ENCODE measurements around the gene OR2Y1. TPM values are rescaled to one million over a fixed set of nuclear protein-coding genes. Genes with fewer than 3 reads are reported as not detected.

OR2Y1 gene
- total RNA-seq, 1 donor from 2014 or later, result not detected

DNA sequence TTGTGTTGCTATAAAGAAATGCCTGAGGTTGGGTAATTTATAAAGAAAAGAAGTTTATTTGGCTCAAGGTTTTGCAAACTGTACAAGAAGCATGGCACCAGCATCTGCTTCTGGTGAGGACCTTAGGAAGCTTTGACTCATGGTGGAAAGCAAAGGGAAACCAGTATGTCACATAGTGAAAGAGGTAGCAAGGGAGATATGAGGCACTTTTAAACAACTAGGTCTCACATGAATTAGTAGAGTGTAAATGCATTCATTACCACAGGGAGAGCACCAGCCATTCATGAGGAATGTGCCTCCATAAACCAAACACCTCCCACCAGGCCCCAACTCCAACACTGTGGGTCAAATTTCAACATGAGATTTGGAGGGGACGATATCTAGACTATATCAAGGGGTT, 40.8 kb downstream of the OR2Y1 start:
- Mint-ChIP-seq H3K27me3 (peaks cover 29% of the 10 kb centered on the region), H3K9me3 (peaks cover 21% of the 10 kb centered on the region), H3K4me1 (no peaks in the 10 kb centered on the region), H3K36me3 (ENCODE audit: low read depth) (no peaks in the 10 kb centered on the region), H3K4me3 (no peak overlapping the region), H3K27ac (no peak overlapping the region)
- intact Hi-C loops (cut with micrococcal nuclease), result no loop called here
- CTCF ChIA-PET, result no interaction called here
- POLR2A ChIA-PET, result no interaction called here
- ATAC-seq (ENCODE audit: low read depth), result no peak
- no peak for DNase-seq
- TF ChIP-seq, protein P1, sequence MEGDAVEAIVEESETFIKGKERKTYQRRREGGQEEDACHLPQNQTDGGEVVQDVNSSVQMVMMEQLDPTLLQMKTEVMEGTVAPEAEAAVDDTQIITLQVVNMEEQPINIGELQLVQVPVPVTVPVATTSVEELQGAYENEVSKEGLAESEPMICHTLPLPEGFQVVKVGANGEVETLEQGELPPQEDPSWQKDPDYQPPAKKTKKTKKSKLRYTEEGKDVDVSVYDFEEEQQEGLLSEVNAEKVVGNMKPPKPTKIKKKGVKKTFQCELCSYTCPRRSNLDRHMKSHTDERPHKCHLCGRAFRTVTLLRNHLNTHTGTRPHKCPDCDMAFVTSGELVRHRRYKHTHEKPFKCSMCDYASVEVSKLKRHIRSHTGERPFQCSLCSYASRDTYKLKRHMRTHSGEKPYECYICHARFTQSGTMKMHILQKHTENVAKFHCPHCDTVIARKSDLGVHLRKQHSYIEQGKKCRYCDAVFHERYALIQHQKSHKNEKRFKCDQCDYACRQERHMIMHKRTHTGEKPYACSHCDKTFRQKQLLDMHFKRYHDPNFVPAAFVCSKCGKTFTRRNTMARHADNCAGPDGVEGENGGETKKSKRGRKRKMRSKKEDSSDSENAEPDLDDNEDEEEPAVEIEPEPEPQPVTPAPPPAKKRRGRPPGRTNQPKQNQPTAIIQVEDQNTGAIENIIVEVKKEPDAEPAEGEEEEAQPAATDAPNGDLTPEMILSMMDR (IDR thresholded peaks at IDR 0.05), result no peak

DNA sequence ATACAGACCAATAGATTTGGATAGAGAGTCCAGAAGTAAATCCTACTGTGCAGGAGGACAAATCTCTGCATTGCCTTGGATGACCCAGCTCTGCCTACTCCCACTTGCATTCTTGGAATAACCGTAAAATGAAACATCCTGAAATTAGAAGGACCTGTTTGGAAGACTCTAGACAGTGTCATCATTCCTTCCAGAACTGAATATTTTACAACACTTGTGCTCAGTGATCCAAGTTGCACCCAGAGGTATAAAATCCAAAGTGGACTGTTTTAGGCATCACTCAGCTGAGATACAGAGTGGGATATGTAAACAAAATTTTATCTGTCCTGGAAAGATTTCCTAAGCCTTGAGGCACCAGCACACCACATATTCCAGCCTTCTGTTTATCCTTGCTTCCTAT, 43.7 kb downstream of the OR2Y1 start:
- TF ChIP-seq, protein P1 (IDR thresholded peaks at IDR 0.05), result no peak
- CTCF ChIA-PET, result no interaction called here
- no peak for ATAC-seq (ENCODE audit: low read depth)
- Mint-ChIP-seq H3K36me3 (ENCODE audit: low read depth) (no peaks in the 10 kb centered on the region), H3K9me3 (peaks cover 14% of the 10 kb centered on the region), H3K4me3 (no peak overlapping the region), H3K4me1 (no peaks in the 10 kb centered on the region), H3K27ac (no peak overlapping the region), H3K27me3 (peaks cover 36% of the 10 kb centered on the region)
- DNase-seq, result no peak
- POLR2A ChIA-PET, result no interaction called here
- intact Hi-C loops (cut with micrococcal nuclease), result no loop called here

DNA sequence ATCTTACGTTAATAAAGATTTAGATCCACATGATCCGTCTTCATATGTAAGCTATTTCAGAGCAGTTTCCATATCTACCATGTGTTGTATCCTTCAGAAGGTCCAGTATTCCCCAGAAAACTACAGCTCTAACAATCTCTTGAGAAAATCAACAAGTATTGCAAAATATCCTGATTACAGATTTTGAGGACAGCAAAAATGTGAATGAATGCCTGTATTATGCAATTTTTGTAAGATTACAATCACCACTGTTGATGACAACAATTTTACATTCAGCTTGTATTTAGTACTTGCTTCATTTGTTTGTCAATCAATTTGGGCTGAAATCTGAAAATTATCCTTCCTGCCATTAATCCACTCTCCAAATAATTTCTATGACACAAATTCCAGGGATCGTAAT, 47.4 kb downstream of the OR2Y1 start:
- CTCF ChIA-PET, result no interaction called here
- H3K9me3 Mint-ChIP-seq, result peaks cover 7% of the 10 kb centered on the region
- POLR2A ChIA-PET, result no interaction called here

DNA sequence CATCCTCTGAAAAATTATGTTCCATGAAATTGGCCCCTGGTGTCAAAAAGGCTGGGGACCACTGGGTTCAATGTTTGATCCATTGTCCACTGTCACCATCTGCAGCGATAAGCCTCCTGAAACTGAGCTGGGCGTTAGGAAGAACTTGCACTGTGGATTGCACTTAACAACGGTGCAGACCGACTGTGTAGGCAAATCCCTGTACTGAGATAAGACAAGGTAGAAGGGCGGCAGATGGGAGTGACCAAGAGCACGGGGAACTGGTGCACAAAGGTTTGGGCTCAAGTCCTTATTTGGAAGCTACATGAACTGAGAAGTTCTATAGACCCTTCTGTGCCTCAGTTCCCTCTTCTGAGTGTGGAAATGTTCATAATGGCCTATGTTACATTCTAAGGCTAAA, 48.8 kb downstream of the OR2Y1 start:
- DNase-seq (no peak), ATAC-seq (ENCODE audit: low read depth) (no peak)
- ChIA-PET POLR2A (no interaction called here), CTCF (no interaction called here)
- Mint-ChIP-seq H3K27ac (no peak overlapping the region), H3K9me3 (peaks cover 3% of the 10 kb centered on the region), H3K27me3 (peaks cover 23% of the 10 kb centered on the region), H3K4me3 (no peak overlapping the region), H3K36me3 (ENCODE audit: low read depth) (no peaks in the 10 kb centered on the region), H3K4me1 (no peaks in the 10 kb centered on the region)
- TF ChIP-seq, protein P1 (IDR thresholded peaks at IDR 0.05), result no peak
- intact Hi-C loops (cut with micrococcal nuclease), result no loop called here

More for the DNA sequence above, 47.4 kb downstream of the OR2Y1 start:
- no peak for ATAC-seq (ENCODE audit: low read depth)
- TF ChIP-seq, protein P1 (IDR thresholded peaks at IDR 0.05), result no peak
- Mint-ChIP-seq H3K27ac (no peak overlapping the region), H3K27me3 (peaks cover 24% of the 10 kb centered on the region), H3K4me3 (no peak overlapping the region), H3K36me3 (ENCODE audit: low read depth) (no peaks in the 10 kb centered on the region), H3K4me1 (no peaks in the 10 kb centered on the region)
- intact Hi-C loops (cut with micrococcal nuclease), result no loop called here
- DNase-seq, result no peak

DNA sequence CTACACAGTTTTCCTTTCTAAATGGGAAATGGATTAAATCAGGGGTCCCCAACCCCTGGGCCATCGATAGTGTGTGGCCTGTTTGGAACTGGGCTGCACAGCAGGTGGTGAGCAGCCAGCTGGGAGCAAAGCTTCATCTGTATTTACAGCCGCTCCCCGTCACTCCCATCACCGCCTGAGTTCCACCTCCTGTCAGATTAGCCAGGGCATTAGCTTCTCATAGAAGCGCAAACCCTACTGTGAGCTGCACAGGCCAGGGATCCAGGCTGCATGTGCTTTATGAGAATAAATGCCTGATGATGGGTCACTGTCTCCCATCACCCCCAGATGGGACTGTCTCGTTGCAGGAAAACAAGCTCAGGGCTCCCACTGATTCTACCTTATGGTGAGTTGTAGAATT, 49.3 kb downstream of the OR2Y1 start:
- intact Hi-C loops (cut with micrococcal nuclease), result no loop called here
- Mint-ChIP-seq H3K36me3 (ENCODE audit: low read depth) (no peaks in the 10 kb centered on the region), H3K9me3 (peaks cover 2% of the 10 kb centered on the region), H3K27me3 (peaks cover 26% of the 10 kb centered on the region), H3K27ac (no peak overlapping the region), H3K4me3 (no peak overlapping the region), H3K4me1 (no peaks in the 10 kb centered on the region)
- ChIA-PET CTCF (no interaction called here), POLR2A (no interaction called here)
- ATAC-seq (ENCODE audit: low read depth), result no peak
- TF ChIP-seq, protein P1 (IDR thresholded peaks at IDR 0.05), result no peak
- no peak for DNase-seq
